ENCODE measurements around the gene ACIN1.

The ACIN1 gene

DNA sequence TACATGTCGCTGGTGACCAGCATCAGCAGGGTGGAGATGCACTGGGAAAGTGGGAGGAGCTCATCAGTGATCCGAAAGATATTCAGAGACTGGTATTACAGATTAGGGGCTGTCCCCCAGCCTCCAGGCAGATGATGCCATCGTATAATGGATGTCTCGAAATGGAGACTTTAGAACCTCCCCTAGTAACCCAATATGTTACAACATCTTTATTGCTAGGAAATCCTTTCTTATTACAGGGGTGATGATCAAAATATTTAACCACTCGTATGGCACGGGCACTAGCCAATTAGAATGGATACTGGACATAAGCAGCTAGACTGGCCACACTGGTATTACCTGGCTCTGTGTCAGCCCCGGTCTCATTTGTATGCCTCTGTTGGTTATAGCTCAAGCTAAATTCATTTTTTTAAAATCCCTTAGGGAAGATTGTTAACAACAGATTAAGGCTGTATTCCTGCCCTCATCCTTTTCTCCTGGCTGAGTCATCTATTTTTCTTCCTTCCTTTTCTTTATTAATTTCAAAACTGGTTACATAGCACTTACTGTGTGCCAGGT, 34.9 kb upstream of the ACIN1 start:
- H3K36me3 Mint-ChIP-seq (ENCODE audit: low read depth) = no peaks in the 10 kb centered on the region
- H3K27ac Mint-ChIP-seq = no peak overlapping the region
- no peak overlapping the region for H3K4me3 Mint-ChIP-seq
- no peaks in the 10 kb centered on the region for H3K27me3 Mint-ChIP-seq
- H3K4me1 Mint-ChIP-seq (ENCODE audit: low read depth) = no peaks in the 10 kb centered on the region
- no peaks in the 10 kb centered on the region for H3K9me3 Mint-ChIP-seq
- no peak for DNase-seq

DNA sequence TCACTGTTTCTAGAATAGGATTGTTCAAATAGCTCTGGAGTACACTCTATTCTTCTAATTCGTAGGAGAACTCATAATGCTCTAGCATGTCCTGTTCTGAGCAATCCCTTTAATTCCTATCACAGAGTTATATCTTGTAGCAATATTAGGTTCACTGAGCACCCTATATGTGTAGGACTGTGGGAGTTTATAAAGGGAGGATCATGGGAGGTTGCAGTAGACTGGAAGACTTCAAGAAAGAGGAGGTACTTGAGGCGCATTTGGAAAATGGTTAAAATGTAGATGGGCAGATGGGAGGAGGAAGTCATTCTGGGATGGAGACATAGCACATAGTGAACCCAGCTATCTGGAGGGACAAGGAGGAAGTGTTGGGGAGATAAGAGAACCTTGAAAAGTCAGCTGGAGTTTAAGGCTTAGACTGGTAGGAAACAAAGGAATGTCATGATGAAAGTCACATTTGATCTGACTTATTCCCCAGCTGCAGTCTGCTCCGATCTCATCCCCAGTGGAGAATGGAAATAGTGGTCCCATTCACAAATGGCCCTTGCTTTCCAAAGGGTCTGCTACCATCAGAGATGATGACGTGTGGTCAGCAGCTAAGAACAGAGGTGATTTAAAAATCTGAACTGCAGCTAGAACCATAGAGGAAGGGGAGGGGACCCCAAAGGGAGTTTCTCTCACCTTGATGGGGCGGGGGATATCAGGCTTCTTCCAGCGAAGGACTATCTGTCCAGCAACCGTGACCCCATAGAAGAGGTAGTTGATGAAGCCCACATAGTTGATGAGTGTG, 34.2 kb upstream of the ACIN1 start:
- no peaks in the 10 kb centered on the region for H3K9me3 Mint-ChIP-seq
- no peak overlapping the region for H3K27ac Mint-ChIP-seq
- no peaks in the 10 kb centered on the region for H3K27me3 Mint-ChIP-seq

GRCh38 chr14:23127861-23128260, 32.9 kb upstream of the ACIN1 start:
- H3K4me1 Mint-ChIP-seq (ENCODE audit: low read depth) = no peaks in the 10 kb centered on the region
- no peak overlapping the region for H3K4me3 Mint-ChIP-seq
- no peaks in the 10 kb centered on the region for H3K27me3 Mint-ChIP-seq
- DNase-seq = no peak
- no peaks in the 10 kb centered on the region for H3K36me3 Mint-ChIP-seq (ENCODE audit: low read depth)
- no peak overlapping the region for H3K27ac Mint-ChIP-seq
- H3K9me3 Mint-ChIP-seq = no peaks in the 10 kb centered on the region

More for the DNA sequence above, 34.2 kb upstream of the ACIN1 start:
- no peak for DNase-seq
- Mint-ChIP-seq H3K4me3 (no peak overlapping the region), H3K36me3 (ENCODE audit: low read depth) (no peaks in the 10 kb centered on the region), H3K4me1 (ENCODE audit: low read depth) (no peaks in the 10 kb centered on the region)

DNA sequence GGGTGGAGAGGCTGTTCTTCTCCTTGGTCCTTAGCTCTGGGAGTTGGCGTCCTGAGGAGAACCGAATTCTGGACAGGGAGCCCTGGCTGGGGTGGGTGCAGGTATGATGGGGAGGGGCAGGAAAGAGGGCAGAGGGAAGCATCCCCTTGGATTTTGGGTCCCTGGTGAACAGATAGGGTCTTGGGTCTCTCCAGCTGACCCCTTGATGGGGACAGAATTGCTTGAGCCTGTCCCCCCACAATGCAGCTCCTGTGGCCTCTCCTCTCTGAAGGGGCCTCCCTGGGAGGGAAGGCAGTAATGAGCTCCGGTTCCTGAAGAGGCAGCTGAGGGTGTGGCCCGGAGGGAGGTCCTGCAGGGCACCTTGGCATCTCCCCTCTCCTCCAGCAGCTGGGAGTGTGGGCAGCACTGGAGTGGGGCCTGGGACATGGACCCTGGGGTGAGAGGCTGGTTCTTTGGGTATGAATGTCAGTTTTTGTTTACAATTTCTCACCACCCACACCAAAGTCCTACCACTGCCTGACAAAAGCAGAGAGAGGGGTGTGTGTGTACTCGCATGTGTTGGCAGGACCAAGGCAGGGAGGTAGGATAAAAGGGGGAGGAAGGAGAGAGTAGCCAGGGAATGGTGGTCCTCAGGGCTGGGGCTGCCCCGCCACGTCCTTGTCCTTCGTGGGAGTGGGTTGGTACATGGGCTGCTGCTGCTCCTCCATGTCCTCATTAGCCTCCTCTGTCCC, 31.8 kb upstream of the ACIN1 start:
- no peaks in the 10 kb centered on the region for H3K36me3 Mint-ChIP-seq (ENCODE audit: low read depth)
- no peaks in the 10 kb centered on the region for H3K27me3 Mint-ChIP-seq
- DNase-seq = no peak
- no peak overlapping the region for H3K4me3 Mint-ChIP-seq
- peaks cover 2% of the 10 kb centered on the region for H3K4me1 Mint-ChIP-seq (ENCODE audit: low read depth)
- H3K27ac Mint-ChIP-seq = no peak overlapping the region
- H3K9me3 Mint-ChIP-seq = no peaks in the 10 kb centered on the region

- Mint-ChIP-seq H3K27me3 (no peaks in the 10 kb centered on the region), H3K27ac (no peak overlapping the region), H3K4me3 (no peak overlapping the region), H3K9me3 (no peaks in the 10 kb centered on the region), H3K4me1 (ENCODE audit: low read depth) (peaks cover 9% of the 10 kb centered on the region), H3K36me3 (ENCODE audit: low read depth) (no peaks in the 10 kb centered on the region)
- DNase-seq = no peak
These were observed 31.1 kb upstream of the ACIN1 start for GRCh38 chr14:23125933-23126524.

GRCh38 chr14:23125011-23125410, 30.1 kb upstream of the ACIN1 start:
- Mint-ChIP-seq H3K27me3 (no peaks in the 10 kb centered on the region), H3K9me3 (no peaks in the 10 kb centered on the region), H3K4me1 (ENCODE audit: low read depth) (peaks cover 19% of the 10 kb centered on the region), H3K27ac (no peak overlapping the region), H3K4me3 (no peak overlapping the region), H3K36me3 (ENCODE audit: low read depth) (no peaks in the 10 kb centered on the region)
- DNase-seq = no peak

GRCh38 chr14:23124337-23124954, 29.5 kb upstream of the ACIN1 start:
- Mint-ChIP-seq H3K27ac (no peak overlapping the region), H3K36me3 (ENCODE audit: low read depth) (no peaks in the 10 kb centered on the region), H3K4me3 (no peak overlapping the region), H3K4me1 (ENCODE audit: low read depth) (peaks cover 25% of the 10 kb centered on the region), H3K27me3 (no peaks in the 10 kb centered on the region), H3K9me3 (no peaks in the 10 kb centered on the region)
- DNase-seq = no peak

DNA sequence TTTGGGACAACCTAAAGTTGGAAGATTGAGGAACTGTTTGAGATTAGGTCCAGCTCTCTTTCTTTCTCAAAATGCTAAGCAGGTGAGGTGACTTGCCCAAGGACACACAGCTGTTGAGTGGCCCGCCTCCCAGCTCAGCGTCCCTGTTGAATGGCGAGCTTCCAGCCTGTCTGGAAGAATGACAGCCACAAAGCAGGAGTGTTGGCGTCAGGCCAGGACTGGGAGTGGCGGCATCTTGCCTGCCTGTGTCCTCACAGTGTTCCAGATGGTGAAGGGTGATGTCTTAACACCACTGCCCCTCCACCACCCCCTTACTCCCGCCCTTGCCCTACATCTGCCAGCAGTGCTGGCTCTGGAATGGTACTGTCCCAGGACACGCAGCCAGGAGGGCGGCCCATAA, 28.5 kb upstream of the ACIN1 start:
- Mint-ChIP-seq H3K27me3 (no peaks in the 10 kb centered on the region), H3K36me3 (ENCODE audit: low read depth) (no peaks in the 10 kb centered on the region), H3K4me1 (ENCODE audit: low read depth) (peaks cover 33% of the 10 kb centered on the region), H3K27ac (no peak overlapping the region), H3K4me3 (no peak overlapping the region), H3K9me3 (no peaks in the 10 kb centered on the region)
- no peak for DNase-seq

DNA sequence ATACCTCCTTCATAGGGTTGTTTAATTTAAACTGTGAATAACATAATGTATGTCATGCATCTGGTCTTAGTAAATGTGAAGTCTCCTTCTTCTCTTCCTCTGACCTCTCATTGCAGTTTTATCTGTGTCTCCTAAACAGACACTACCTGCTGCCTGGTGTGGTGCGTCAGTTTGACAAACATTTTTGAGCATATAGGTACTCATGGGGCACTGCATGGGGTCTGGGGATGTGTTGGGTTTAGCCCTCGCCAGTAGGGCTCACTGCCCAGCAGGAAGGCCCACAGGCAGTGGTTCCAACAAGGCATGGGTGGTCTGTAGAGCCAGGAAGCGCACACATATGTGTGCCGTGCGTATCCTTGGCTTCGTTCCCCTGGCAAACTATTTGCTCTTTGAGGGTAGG, 27.1 kb upstream of the ACIN1 start:
- Mint-ChIP-seq H3K4me3 (no peak overlapping the region), H3K36me3 (ENCODE audit: low read depth) (no peaks in the 10 kb centered on the region), H3K4me1 (ENCODE audit: low read depth) (peaks cover 43% of the 10 kb centered on the region), H3K27me3 (no peaks in the 10 kb centered on the region), H3K9me3 (no peaks in the 10 kb centered on the region), H3K27ac (no peak overlapping the region)
- no peak for DNase-seq

DNA sequence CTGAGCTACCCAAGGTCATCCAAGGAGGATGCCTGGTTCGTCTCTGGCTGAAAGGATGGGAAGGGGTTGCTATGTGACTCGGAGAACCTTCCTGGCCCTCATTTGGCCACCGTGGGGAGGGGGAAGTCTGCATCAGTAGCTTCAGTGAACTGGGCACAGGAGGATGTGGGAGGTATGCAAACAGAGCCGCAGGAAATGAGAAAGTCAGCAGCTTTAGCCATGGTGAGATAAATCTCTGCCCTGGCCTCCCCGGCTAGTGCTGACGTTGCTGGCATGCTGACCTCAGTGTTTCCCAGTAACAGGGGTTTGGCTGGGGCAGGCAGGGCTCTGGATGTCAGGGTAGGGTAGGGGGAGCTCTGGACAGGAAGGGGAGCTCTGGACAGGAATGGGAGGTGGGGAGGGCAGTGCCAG, 26.4 kb upstream of the ACIN1 start:
- H3K4me1 Mint-ChIP-seq (ENCODE audit: low read depth) = peaks cover 43% of the 10 kb centered on the region
- no peak overlapping the region for H3K4me3 Mint-ChIP-seq
- H3K27me3 Mint-ChIP-seq = no peaks in the 10 kb centered on the region
- H3K27ac Mint-ChIP-seq = no peak overlapping the region
- no peak for DNase-seq
- no peaks in the 10 kb centered on the region for H3K9me3 Mint-ChIP-seq
- no peaks in the 10 kb centered on the region for H3K36me3 Mint-ChIP-seq (ENCODE audit: low read depth)

- Mint-ChIP-seq H3K27ac (peak overlapping the region; percentile 62), H3K27me3 (no peaks in the 10 kb centered on the region), H3K4me1 (ENCODE audit: low read depth) (peaks cover 43% of the 10 kb centered on the region), H3K9me3 (no peaks in the 10 kb centered on the region), H3K4me3 (peak overlapping the region; percentile 15), H3K36me3 (ENCODE audit: low read depth) (no peaks in the 10 kb centered on the region)
- peak; percentile 86 for DNase-seq
These were observed 25.8 kb upstream of the ACIN1 start for GRCh38 chr14:23120541-23121251.

DNA sequence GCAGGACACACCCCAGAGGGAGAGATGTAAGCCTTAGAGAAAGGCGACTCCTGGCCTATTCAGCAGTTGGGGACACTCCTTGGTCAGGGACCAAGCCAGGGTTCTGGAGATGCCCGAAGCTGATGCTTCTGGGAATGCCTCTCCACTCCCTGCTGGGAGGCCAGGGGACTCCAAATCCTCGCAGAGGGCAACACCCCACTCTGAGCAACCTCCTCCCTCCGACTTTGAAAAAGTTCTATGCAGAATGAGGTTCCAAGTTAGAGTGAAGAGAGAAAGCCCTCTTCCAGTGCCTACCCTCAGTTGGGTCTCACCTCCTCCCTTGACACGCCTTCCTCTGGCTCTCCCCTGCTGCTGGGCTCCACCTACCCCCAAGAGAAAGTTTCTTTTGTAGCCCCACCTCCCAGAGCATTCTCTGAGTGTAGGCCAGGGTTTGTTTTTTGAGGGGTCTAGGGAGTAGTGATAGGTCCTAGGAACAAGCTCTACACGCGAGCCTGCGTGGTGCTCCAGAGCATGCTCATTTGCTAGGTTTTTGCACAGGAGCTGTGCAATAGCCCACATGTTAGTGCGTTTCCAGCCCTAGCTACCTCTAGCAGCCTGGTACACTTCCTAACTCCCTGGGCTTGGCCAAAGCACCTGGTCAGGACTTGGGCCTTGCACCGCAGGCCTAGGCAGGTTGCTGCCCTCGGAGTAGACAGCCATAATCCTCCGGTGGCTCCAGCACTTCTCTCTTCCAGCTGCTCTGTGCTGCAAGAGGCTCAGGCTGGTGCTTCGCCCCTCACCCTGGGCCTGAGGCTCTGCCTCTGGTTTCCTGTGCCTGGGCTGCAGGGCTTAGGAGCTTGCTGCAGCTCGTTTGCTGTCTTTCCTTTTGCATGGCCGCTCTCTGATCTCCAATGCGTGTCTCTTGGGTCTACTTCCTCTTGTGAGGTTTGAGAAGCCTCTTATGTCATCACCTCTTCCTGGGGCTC, 24.7 kb upstream of the ACIN1 start:
- DNase-seq = peak; percentile 68
- H3K4me3 Mint-ChIP-seq = peak overlapping the region; percentile 24
- H3K36me3 Mint-ChIP-seq (ENCODE audit: low read depth) = no peaks in the 10 kb centered on the region
- H3K27me3 Mint-ChIP-seq = no peaks in the 10 kb centered on the region
- H3K4me1 Mint-ChIP-seq (ENCODE audit: low read depth) = peaks cover 49% of the 10 kb centered on the region
- peak overlapping the region; percentile 77 for H3K27ac Mint-ChIP-seq
- H3K9me3 Mint-ChIP-seq = no peaks in the 10 kb centered on the region

All from activated T-cell treated with anti-CD3 and anti-CD28 coated beads, Interleukin-2, amount 50 U/mL, for 24 hours (primary cell).